GM23338 (cell line): Measurements from ENCODE around the gene CCDC50.

ENCODE experiments used
- CREB1 ChIP-seq: fragments of 250-450 bp; sonication (Bioruptor Pico); IDR thresholded peaks from 2 replicates; pipeline ENCODE4 v1.5.0; 2020; ENCODE audit warnings: low read depth, mild to moderate bottlenecking, moderate library complexity
- EZH2 ChIP-seq: fragments of 200-600 bp; sonication (generic); IDR thresholded peaks from one replicate; pipeline ENCODE4 v1.8.0; 2017; ENCODE audit warnings: antibody characterized with exemption, mild to moderate bottlenecking, low read depth; ENCODE audit not compliant: unreplicated experiment
- EZH2phosphoT487 ChIP-seq: fragments of 200-600 bp; sonication (generic); IDR thresholded peaks from one replicate; pipeline ENCODE4 v1.8.1; 2018; ENCODE audit warnings: antibody characterized with exemption; ENCODE audit not compliant: unreplicated experiment
- JUNB ChIP-seq: IDR thresholded peaks from one replicate; pipeline ENCODE4 v1.6.1; 2016; ENCODE audit warnings: antibody characterized with exemption; ENCODE audit not compliant: unreplicated experiment
- NANOG ChIP-seq: IDR thresholded peaks from 2 replicates; pipeline ENCODE4 v1.6.1; 2016; ENCODE audit warnings: antibody characterized with exemption, borderline replicate concordance
- POLR2AphosphoS5 ChIP-seq: IDR thresholded peaks from 2 replicates; pipeline ENCODE4 v1.6.1; 2016; ENCODE audit warnings: antibody characterized with exemption, low read depth
- STAT1 ChIP-seq: IDR thresholded peaks from one replicate; pipeline ENCODE4 v1.6.1; 2016; ENCODE audit warnings: antibody characterized with exemption; ENCODE audit not compliant: unreplicated experiment
- ZNF114 ChIP-seq: fragments of 250-450 bp; sonication (Bioruptor Pico); IDR thresholded peaks from 2 replicates; pipeline ENCODE4 v1.5.0; 2020; ENCODE audit warnings: mild to moderate bottlenecking, moderate library complexity
- ZNF331 ChIP-seq: fragments of 250-450 bp; sonication (Bioruptor Pico); IDR thresholded peaks from 2 replicates; pipeline ENCODE4 v1.5.0; 2020; ENCODE audit warnings: low read depth, mild to moderate bottlenecking, moderate library complexity
- TF ChIP-seq, protein P1 (sequence below): IDR thresholded peaks from 2 replicates; pipeline ENCODE4 v1.6.1; 2016; ENCODE audit warnings: antibody characterized with exemption
- TF ChIP-seq, protein P2 (sequence below), 2 experiments: fragments of 200-600 bp in 1 of 2; sonication (generic) in 1 of 2; conservative IDR thresholded peaks; 2 replicates each; pipeline versions ENCODE4 v1.5.1 to v1.6.1; 2016 to 2017; ENCODE audit warnings: antibody characterized with exemption in 2 of 2, low read depth in 2 of 2, mild to moderate bottlenecking in 2 of 2, moderate library complexity in 1 of 2
- TF ChIP-seq, protein P3 (sequence below): IDR thresholded peaks from one replicate; pipeline ENCODE4 v1.6.1; 2018; ENCODE audit warnings: antibody characterized with exemption; ENCODE audit not compliant: unreplicated experiment

- TF ChIP-seq, protein P1, sequence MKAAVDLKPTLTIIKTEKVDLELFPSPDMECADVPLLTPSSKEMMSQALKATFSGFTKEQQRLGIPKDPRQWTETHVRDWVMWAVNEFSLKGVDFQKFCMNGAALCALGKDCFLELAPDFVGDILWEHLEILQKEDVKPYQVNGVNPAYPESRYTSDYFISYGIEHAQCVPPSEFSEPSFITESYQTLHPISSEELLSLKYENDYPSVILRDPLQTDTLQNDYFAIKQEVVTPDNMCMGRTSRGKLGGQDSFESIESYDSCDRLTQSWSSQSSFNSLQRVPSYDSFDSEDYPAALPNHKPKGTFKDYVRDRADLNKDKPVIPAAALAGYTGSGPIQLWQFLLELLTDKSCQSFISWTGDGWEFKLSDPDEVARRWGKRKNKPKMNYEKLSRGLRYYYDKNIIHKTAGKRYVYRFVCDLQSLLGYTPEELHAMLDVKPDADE: no peak
- TF ChIP-seq, protein P2, sequence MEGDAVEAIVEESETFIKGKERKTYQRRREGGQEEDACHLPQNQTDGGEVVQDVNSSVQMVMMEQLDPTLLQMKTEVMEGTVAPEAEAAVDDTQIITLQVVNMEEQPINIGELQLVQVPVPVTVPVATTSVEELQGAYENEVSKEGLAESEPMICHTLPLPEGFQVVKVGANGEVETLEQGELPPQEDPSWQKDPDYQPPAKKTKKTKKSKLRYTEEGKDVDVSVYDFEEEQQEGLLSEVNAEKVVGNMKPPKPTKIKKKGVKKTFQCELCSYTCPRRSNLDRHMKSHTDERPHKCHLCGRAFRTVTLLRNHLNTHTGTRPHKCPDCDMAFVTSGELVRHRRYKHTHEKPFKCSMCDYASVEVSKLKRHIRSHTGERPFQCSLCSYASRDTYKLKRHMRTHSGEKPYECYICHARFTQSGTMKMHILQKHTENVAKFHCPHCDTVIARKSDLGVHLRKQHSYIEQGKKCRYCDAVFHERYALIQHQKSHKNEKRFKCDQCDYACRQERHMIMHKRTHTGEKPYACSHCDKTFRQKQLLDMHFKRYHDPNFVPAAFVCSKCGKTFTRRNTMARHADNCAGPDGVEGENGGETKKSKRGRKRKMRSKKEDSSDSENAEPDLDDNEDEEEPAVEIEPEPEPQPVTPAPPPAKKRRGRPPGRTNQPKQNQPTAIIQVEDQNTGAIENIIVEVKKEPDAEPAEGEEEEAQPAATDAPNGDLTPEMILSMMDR (conservative IDR thresholded peaks at IDR 0.05; ENCODE audit: low read depth in 2 of 2): no peak
- no peak for TF ChIP-seq EZH2
- no peak for TF ChIP-seq CREB1 (CRISPR knock-in tag)
- no peak for TF ChIP-seq EZH2phosphoT487
- TF ChIP-seq, protein P3, sequence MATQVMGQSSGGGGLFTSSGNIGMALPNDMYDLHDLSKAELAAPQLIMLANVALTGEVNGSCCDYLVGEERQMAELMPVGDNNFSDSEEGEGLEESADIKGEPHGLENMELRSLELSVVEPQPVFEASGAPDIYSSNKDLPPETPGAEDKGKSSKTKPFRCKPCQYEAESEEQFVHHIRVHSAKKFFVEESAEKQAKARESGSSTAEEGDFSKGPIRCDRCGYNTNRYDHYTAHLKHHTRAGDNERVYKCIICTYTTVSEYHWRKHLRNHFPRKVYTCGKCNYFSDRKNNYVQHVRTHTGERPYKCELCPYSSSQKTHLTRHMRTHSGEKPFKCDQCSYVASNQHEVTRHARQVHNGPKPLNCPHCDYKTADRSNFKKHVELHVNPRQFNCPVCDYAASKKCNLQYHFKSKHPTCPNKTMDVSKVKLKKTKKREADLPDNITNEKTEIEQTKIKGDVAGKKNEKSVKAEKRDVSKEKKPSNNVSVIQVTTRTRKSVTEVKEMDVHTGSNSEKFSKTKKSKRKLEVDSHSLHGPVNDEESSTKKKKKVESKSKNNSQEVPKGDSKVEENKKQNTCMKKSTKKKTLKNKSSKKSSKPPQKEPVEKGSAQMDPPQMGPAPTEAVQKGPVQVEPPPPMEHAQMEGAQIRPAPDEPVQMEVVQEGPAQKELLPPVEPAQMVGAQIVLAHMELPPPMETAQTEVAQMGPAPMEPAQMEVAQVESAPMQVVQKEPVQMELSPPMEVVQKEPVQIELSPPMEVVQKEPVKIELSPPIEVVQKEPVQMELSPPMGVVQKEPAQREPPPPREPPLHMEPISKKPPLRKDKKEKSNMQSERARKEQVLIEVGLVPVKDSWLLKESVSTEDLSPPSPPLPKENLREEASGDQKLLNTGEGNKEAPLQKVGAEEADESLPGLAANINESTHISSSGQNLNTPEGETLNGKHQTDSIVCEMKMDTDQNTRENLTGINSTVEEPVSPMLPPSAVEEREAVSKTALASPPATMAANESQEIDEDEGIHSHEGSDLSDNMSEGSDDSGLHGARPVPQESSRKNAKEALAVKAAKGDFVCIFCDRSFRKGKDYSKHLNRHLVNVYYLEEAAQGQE: no peak
- no peak for TF ChIP-seq POLR2AphosphoS5
- no peak for TF ChIP-seq ZNF331 (CRISPR knock-in tag)
- no peak for TF ChIP-seq JUNB
- no peak for TF ChIP-seq ZNF114
- TF ChIP-seq NANOG: no peak
- TF ChIP-seq STAT1: no peak
Measured at GRCh38 chr3:191347228-191347627, 18.0 kb downstream of the CCDC50 start.
